ENCODE measurements around the gene SMIM38.

DNA sequence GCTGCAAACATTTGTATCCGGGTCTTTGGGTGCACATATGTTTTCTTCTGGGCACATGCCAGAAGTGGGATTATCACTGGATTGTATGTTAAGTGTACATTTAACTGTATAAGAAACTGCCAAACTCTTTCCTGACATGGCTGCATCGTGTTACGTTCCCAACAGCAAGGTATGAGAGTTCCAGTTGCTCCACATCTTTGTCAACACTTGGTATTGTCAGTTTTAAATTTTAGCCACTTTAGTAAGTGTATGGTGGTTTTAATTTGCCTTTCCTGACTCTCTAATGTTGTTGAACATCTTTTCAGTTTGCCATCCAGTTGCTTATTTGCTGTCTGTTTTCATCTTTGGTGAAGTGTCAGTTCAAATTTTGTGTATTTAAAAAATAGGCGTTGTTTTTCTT lies 22.5 kb upstream of the SMIM38 start:
- TF ChIP-seq EZH2 (IDR thresholded peaks at IDR 0.05; ENCODE audit: insufficient read depth, low read length): no peak
- TF ChIP-seq, protein P1, sequence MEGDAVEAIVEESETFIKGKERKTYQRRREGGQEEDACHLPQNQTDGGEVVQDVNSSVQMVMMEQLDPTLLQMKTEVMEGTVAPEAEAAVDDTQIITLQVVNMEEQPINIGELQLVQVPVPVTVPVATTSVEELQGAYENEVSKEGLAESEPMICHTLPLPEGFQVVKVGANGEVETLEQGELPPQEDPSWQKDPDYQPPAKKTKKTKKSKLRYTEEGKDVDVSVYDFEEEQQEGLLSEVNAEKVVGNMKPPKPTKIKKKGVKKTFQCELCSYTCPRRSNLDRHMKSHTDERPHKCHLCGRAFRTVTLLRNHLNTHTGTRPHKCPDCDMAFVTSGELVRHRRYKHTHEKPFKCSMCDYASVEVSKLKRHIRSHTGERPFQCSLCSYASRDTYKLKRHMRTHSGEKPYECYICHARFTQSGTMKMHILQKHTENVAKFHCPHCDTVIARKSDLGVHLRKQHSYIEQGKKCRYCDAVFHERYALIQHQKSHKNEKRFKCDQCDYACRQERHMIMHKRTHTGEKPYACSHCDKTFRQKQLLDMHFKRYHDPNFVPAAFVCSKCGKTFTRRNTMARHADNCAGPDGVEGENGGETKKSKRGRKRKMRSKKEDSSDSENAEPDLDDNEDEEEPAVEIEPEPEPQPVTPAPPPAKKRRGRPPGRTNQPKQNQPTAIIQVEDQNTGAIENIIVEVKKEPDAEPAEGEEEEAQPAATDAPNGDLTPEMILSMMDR (IDR thresholded peaks at IDR 0.05; ENCODE audit: insufficient read depth, low read depth, low read length): no peak
